Activated T-cell treated with anti-CD3 and anti-CD28 coated beads, Interleukin-2, amount 50 U/mL, for 4 hours (primary cell): Measurements from ENCODE around the gene CCR5. TPM values are rescaled to one million over a fixed set of nuclear protein-coding genes. Genes with fewer than 3 reads are reported as not detected.
"Not testable (repeated sequence)": the region's sequence is repeated elsewhere in the genome, so short reads cannot be mapped to it uniquely, and the experiment has no call there.

Experiments used
- ATAC-seq, 2 donors: fragments of 200-7000 bp; cut with Tn5 transposase; one replicate each; pipeline ENCODE4 v1.10.0; 2021
- DNase-seq: peaks from one replicate; pipeline ENCODE4 v3.0.0-alpha.2; 2020
- H3K27me3 Mint-ChIP-seq: one replicate; pipeline ENCODE4 v1.8.0; 2021; ENCODE audit warnings: low read depth, mixed read lengths
- H3K36me3 Mint-ChIP-seq: one replicate; pipeline ENCODE4 v1.8.0; 2022; ENCODE audit warnings: mixed read lengths; ENCODE audit not compliant: insufficient read depth
- H3K4me1 Mint-ChIP-seq: one replicate; pipeline ENCODE4 v1.8.0; 2021; ENCODE audit warnings: low read depth, mixed read lengths
- H3K4me3 Mint-ChIP-seq: one replicate; pipeline ENCODE4 v1.8.0; 2021; ENCODE audit warnings: mild to moderate bottlenecking, moderate library complexity, mixed read lengths
- H3K9me3 Mint-ChIP-seq: one replicate; pipeline ENCODE4 v1.8.0; 2021; ENCODE audit warnings: mixed read lengths
- total RNA-seq, 3 donors: library from RNA; stranded (reverse); gene quantifications; one replicate each; pipeline ENCODE4 v1.2.1, GENCODE V29; 2021

Gene CCR5
- total RNA-seq, 3 donors from 2014 or later, result 1.2 to 7.2 (median 2.2) TPM

GRCh38 chr3:46400846-46401245 is 30.1 kb downstream of the CCR5 start:
- ATAC-seq, result no peak
- Mint-ChIP-seq H3K9me3 (no peaks in the 10 kb centered on the region), H3K4me3 (no peak overlapping the region), H3K27me3 (no peaks in the 10 kb centered on the region), H3K36me3 (no peaks in the 10 kb centered on the region), H3K4me1 (peaks cover 1% of the 10 kb centered on the region)
- DNase-seq, result no peak

DNA sequence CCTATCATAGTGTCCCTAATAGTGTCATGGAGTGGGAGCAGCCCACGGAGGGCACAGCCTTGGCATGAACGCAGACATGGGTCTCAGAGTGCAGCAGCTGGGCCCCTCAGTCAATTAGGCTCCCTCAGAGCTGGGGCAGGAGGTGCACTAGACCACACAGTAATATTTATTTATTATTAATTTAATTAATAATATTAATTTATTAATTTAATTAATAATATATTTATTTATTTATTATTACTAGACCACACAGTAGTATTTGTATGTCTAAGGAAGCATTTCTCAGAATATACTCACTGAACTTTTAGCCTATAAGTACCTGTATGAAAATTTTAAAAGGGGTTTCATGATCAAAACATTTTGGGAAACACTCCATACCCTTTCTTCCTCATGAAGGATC is 30.8 kb downstream of the CCR5 start:
- ATAC-seq, result no peak
- no peak overlapping the region for H3K4me3 Mint-ChIP-seq

GRCh38 chr3:46402902-46403301 is 32.2 kb downstream of the CCR5 start:
- not testable (repeated sequence) for ATAC-seq, H3K36me3 Mint-ChIP-seq, H3K9me3 Mint-ChIP-seq, DNase-seq, H3K4me3 Mint-ChIP-seq, H3K27me3 Mint-ChIP-seq
- peaks cover 12% of the 10 kb centered on the region for H3K4me1 Mint-ChIP-seq

More for the DNA sequence above, 30.8 kb downstream of the CCR5 start:
- peaks cover under 1% of the 10 kb centered on the region for H3K4me1 Mint-ChIP-seq
- no peak for DNase-seq
- no peaks in the 10 kb centered on the region for H3K27me3 Mint-ChIP-seq
- H3K9me3 Mint-ChIP-seq, result no peaks in the 10 kb centered on the region
- H3K36me3 Mint-ChIP-seq, result no peaks in the 10 kb centered on the region

DNA sequence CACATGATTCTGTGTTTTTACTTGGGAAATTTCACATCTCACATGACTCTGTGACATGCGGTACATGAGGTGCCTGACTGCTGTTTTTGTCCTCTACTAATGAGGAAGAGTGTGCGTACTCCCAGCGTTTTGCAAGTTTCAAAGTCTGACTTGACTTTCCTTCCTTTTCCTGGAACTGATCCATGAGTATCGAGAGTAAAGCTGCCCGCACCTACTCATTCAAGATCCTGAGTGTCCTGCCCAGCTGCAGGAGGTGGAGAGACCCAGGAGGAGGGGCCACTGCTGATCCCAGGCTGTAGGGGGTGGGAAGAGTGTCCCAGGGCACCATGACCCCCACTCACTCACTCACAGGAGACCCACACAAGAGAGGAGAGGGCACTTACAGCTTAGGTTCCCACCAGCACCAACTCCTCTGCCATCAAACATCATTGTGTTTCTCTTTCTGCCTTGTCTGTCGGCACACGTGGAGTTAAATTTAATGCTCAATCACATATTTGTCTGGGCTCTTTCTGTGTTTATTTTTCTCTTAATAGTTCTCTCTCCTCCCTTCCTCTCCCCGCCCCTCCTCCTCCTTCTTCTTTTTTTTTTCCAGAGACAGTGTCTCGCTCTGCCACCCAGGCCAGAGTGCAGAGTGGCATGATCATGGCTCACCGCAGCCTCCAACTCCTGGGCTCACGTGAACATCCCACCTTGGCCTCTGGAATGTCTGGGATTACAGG is 34.7 kb downstream of the CCR5 start:
- Mint-ChIP-seq H3K9me3 (no peaks in the 10 kb centered on the region), H3K27me3 (no peaks in the 10 kb centered on the region), H3K4me3 (no peak overlapping the region), H3K4me1 (peaks cover 24% of the 10 kb centered on the region), H3K36me3 (no peaks in the 10 kb centered on the region)
- ATAC-seq, result no peak
- no peak for DNase-seq

GRCh38 chr3:46406443-46406787 is 35.7 kb downstream of the CCR5 start:
- Mint-ChIP-seq H3K4me1 (peaks cover 24% of the 10 kb centered on the region), H3K9me3 (no peaks in the 10 kb centered on the region)

GRCh38 chr3:46406788-46407611 is 36.3 kb downstream of the CCR5 start, which contains the start of the genes CCR5AS and CCRL2:
Gene CCR5AS, minus strand, starts transcription at chr3:46407066.
Gene CCRL2, plus strand, starts transcription at chr3:46407259. Its CDS starts 821 bp downstream, at chr3:46408080.
- Mint-ChIP-seq H3K4me3 (peak within 1 kb of the TSS; percentile 78), H3K36me3 (no peaks in the 10 kb centered on the region), H3K4me1 (peaks cover 24% of the 10 kb centered on the region), H3K9me3 (no peaks in the 10 kb centered on the region), H3K27me3 (no peaks in the 10 kb centered on the region)
- DNase-seq (peak; percentile 28), ATAC-seq (peak; percentile 88 to 91)

More at GRCh38 chr3:46406443-46406787, 35.7 kb downstream of the CCR5 start:
- DNase-seq, result no peak
- H3K36me3 Mint-ChIP-seq, result no peaks in the 10 kb centered on the region
- H3K4me3 Mint-ChIP-seq, result no peak overlapping the region
- no peaks in the 10 kb centered on the region for H3K27me3 Mint-ChIP-seq
- ATAC-seq, result no peak

- Mint-ChIP-seq H3K9me3 (no peaks in the 10 kb centered on the region), H3K4me1 (peaks cover 24% of the 10 kb centered on the region), H3K27me3 (no peaks in the 10 kb centered on the region), H3K36me3 (no peaks in the 10 kb centered on the region), H3K4me3 (peak overlapping the region; percentile 13)
- DNase-seq, result no peak
- no peak for ATAC-seq
Observed at GRCh38 chr3:46407970-46408369, 37.2 kb downstream of the CCR5 start.

- H3K4me1 Mint-ChIP-seq, result peaks cover 24% of the 10 kb centered on the region
- H3K36me3 Mint-ChIP-seq, result no peaks in the 10 kb centered on the region
- no peaks in the 10 kb centered on the region for H3K9me3 Mint-ChIP-seq
- ATAC-seq (no peak), DNase-seq (no peak)
- H3K27me3 Mint-ChIP-seq, result no peaks in the 10 kb centered on the region
- H3K4me3 Mint-ChIP-seq, result no peak overlapping the region
Observed at GRCh38 chr3:46408853-46409252, 38.1 kb downstream of the CCR5 start.

- DNase-seq (no peak), ATAC-seq (no peak)
- Mint-ChIP-seq H3K4me1 (peaks cover 24% of the 10 kb centered on the region), H3K27me3 (no peaks in the 10 kb centered on the region), H3K36me3 (no peaks in the 10 kb centered on the region), H3K4me3 (no peak overlapping the region), H3K9me3 (no peaks in the 10 kb centered on the region)
Observed at GRCh38 chr3:46409739-46410489, 39.2 kb downstream of the CCR5 start.

DNA sequence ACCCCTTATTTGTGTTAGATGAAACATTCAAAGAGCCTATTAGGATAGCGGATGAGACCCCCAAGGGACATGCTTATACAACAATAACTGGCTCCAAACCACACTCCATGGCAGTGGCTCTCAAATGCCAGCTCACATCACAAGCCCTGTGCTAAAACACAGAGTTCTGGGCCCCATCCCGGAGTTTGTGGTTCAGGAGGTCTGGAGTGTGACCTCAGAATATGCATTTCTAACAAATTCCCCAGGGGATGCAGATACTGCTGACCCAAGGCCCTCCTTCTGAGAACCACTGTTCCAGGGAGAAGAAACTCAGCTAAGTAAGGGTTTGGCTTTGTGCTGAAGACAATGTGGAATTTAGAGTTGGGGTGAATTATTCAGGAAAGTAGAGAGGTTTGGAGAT is 39.9 kb downstream of the CCR5 start:
- ATAC-seq, result no peak
- H3K4me3 Mint-ChIP-seq, result no peak overlapping the region
- H3K27me3 Mint-ChIP-seq, result no peaks in the 10 kb centered on the region
- peaks cover 24% of the 10 kb centered on the region for H3K4me1 Mint-ChIP-seq
- no peak for DNase-seq
- H3K36me3 Mint-ChIP-seq, result no peaks in the 10 kb centered on the region
- no peaks in the 10 kb centered on the region for H3K9me3 Mint-ChIP-seq

GRCh38 chr3:46411271-46411670 is 40.5 kb downstream of the CCR5 start:
- ATAC-seq (no peak), DNase-seq (no peak)
- H3K9me3 Mint-ChIP-seq, result no peaks in the 10 kb centered on the region
- H3K27me3 Mint-ChIP-seq, result no peaks in the 10 kb centered on the region
- no peak overlapping the region for H3K4me3 Mint-ChIP-seq
- peaks cover 24% of the 10 kb centered on the region for H3K4me1 Mint-ChIP-seq
- H3K36me3 Mint-ChIP-seq, result no peaks in the 10 kb centered on the region

GRCh38 chr3:46412786-46413298 is 42.1 kb downstream of the CCR5 start:
- Mint-ChIP-seq H3K27me3 (no peaks in the 10 kb centered on the region), H3K4me3 (no peak overlapping the region), H3K4me1 (peaks cover 12% of the 10 kb centered on the region), H3K9me3 (no peaks in the 10 kb centered on the region), H3K36me3 (no peaks in the 10 kb centered on the region)
- ATAC-seq (no peak), DNase-seq (no peak)

- H3K36me3 Mint-ChIP-seq, result no peaks in the 10 kb centered on the region
- H3K27me3 Mint-ChIP-seq, result no peaks in the 10 kb centered on the region
Observed at GRCh38 chr3:46413951-46414350, 43.2 kb downstream of the CCR5 start.

DNA sequence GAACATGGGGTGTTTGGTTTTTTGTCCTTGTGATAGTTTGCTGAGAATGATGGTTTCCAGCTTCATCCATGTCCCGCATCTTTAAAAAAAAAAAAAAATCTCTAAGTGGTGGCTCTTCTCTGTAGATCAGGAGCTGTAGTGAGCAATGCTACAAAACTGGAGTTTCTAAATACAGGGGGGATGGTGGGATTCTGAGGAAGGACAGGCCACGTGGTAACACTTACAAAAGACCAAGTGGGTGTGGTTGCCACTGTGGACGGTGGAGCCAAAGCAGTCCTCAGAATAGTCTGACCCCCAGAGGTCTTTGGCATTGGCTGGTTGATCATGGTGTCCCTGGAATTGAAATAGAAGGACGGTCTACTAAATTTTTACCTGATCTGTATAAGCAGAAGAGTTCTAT is 44.0 kb downstream of the CCR5 start:
- Mint-ChIP-seq H3K9me3 (no peaks in the 10 kb centered on the region), H3K4me3 (no peak overlapping the region), H3K36me3 (no peaks in the 10 kb centered on the region), H3K27me3 (no peaks in the 10 kb centered on the region), H3K4me1 (peaks cover 2% of the 10 kb centered on the region)
- ATAC-seq, result no peak
- no peak for DNase-seq

More at GRCh38 chr3:46413951-46414350, 43.2 kb downstream of the CCR5 start:
- Mint-ChIP-seq H3K4me1 (peaks cover 5% of the 10 kb centered on the region), H3K4me3 (no peak overlapping the region), H3K9me3 (no peaks in the 10 kb centered on the region)
- no peak for ATAC-seq
- no peak for DNase-seq
